Loucy (cell line): ENCODE measurements around the gene TRDMT1.
A peak's percentile ranks its signal among the peaks of the same experiment; 100 is the strongest.

Experiments used
- H2AFZ ChIP-seq: fragments of 200-600 bp; sonication (generic); 2 replicates; pipeline ENCODE4 v1.6.0; 2016; ENCODE audit warnings: antibody characterized with exemption, mild to moderate bottlenecking, low read length, moderate library complexity
- H3F3A ChIP-seq: fragments of 200-600 bp; 2 replicates; pipeline ENCODE4 v1.6.0; 2016; ENCODE audit warnings: antibody characterized with exemption, low read depth, mild to moderate bottlenecking
- H3K27me3 ChIP-seq: fragments of 200-600 bp; sonication (generic); 2 replicates; pipeline ENCODE4 v1.6.1; 2014; ENCODE audit warnings: low read length, mild to moderate bottlenecking; ENCODE audit not compliant: insufficient read depth, poor library complexity, severe bottlenecking
- H3K36me3 ChIP-seq: fragments of 200-600 bp; sonication (generic); 2 replicates; pipeline ENCODE4 v1.6.1; 2016; ENCODE audit warnings: low read length; ENCODE audit not compliant: insufficient read depth
- H3K4me1 ChIP-seq: fragments of 200-600 bp; sonication (generic); 2 replicates; pipeline ENCODE4 v1.5.1; 2014; ENCODE audit warnings: low read length, mild to moderate bottlenecking; ENCODE audit not compliant: insufficient read depth, poor library complexity, severe bottlenecking
- H3K4me2 ChIP-seq: fragments of 200-600 bp; sonication (generic); 2 replicates; pipeline ENCODE4 v1.6.0; 2014; ENCODE audit warnings: antibody characterized with exemption, low read length, low read depth, mild to moderate bottlenecking; ENCODE audit not compliant: poor library complexity, severe bottlenecking
- H3K4me3 ChIP-seq: fragments of 200-600 bp; sonication (generic); 2 replicates; pipeline ENCODE4 v1.5.1; 2014; ENCODE audit warnings: low read length, mild to moderate bottlenecking, mixed read lengths; ENCODE audit not compliant: poor library complexity, severe bottlenecking
- H3K79me2 ChIP-seq: fragments of 200-600 bp; sonication (generic); 2 replicates; pipeline ENCODE4 v1.6.1; 2014; ENCODE audit warnings: low read length; ENCODE audit not compliant: insufficient read depth
- H3K9ac ChIP-seq: fragments of 200-600 bp; sonication (generic); 2 replicates; pipeline ENCODE4 v1.6.0; 2014; ENCODE audit warnings: mild to moderate bottlenecking, low read depth, low read length, moderate library complexity; ENCODE audit not compliant: poor library complexity, severe bottlenecking
- H3K9me2 ChIP-seq: fragments of 200-600 bp; sonication (generic); replicated peaks from 2 replicates; pipeline ENCODE4 v1.6.1; 2016; ENCODE audit warnings: low read depth, low read length, mixed read lengths
- H3K9me3 ChIP-seq: fragments of 200-600 bp; sonication (generic); 2 replicates; pipeline ENCODE4 v1.6.1; 2014; ENCODE audit warnings: mild to moderate bottlenecking, antibody characterized with exemption, low read length, low read depth; ENCODE audit not compliant: insufficient read depth
- H4K20me1 ChIP-seq: fragments of 200-600 bp; sonication (generic); 2 replicates; pipeline ENCODE4 v1.6.0; 2014; ENCODE audit warnings: antibody characterized with exemption, low read length, mild to moderate bottlenecking; ENCODE audit not compliant: insufficient read depth, poor library complexity, severe bottlenecking
- EZH2phosphoT487 ChIP-seq: fragments of 200-600 bp; IDR thresholded peaks from 2 replicates; pipeline ENCODE4 v1.6.1; 2018; ENCODE audit warnings: antibody characterized with exemption, mild to moderate bottlenecking, moderate library complexity, borderline replicate concordance
- TF ChIP-seq, protein P1 (sequence below): fragments of 200-600 bp; sonication (generic); conservative IDR thresholded peaks from 2 replicates; pipeline ENCODE4 v1.5.1; 2014; ENCODE audit warnings: mild to moderate bottlenecking, antibody characterized with exemption, low read length

The TRDMT1 gene

DNA sequence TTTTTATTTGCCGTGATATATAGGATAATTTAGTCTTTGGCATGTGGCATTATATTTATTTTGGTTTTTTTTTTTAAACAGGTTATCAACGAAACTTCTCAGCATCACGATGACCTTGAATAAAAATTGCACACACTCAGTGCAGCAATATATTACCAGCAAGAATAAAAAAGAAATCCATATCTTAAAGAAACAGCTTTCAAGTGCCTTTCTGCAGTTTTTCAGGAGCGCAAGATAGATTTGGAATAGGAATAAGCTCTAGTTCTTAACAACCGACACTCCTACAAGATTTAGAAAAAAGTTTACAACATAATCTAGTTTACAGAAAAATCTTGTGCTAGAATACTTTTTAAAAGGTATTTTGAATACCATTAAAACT lies 35.7 kb upstream of the TRDMT1 start:
- Histone ChIP-seq H3K4me1 (peaks cover 14% of the 10 kb centered on the region), H4K20me1 (peaks cover 48% of the 10 kb centered on the region), H3K9me2 (no peaks in the 10 kb centered on the region), H3F3A (peaks cover 23% of the 10 kb centered on the region), H3K36me3 (peaks cover 58% of the 10 kb centered on the region), H3K9me3 (no peaks in the 10 kb centered on the region), H3K27me3 (no peaks in the 10 kb centered on the region), H3K4me2 (no peak overlapping the region), H3K4me3 (no peak overlapping the region), H2AFZ (no peak overlapping the region), H3K9ac (no peak overlapping the region), H3K79me2 (peaks cover 35% of the 10 kb centered on the region)
- no peak for TF ChIP-seq EZH2phosphoT487
- TF ChIP-seq, protein P1, sequence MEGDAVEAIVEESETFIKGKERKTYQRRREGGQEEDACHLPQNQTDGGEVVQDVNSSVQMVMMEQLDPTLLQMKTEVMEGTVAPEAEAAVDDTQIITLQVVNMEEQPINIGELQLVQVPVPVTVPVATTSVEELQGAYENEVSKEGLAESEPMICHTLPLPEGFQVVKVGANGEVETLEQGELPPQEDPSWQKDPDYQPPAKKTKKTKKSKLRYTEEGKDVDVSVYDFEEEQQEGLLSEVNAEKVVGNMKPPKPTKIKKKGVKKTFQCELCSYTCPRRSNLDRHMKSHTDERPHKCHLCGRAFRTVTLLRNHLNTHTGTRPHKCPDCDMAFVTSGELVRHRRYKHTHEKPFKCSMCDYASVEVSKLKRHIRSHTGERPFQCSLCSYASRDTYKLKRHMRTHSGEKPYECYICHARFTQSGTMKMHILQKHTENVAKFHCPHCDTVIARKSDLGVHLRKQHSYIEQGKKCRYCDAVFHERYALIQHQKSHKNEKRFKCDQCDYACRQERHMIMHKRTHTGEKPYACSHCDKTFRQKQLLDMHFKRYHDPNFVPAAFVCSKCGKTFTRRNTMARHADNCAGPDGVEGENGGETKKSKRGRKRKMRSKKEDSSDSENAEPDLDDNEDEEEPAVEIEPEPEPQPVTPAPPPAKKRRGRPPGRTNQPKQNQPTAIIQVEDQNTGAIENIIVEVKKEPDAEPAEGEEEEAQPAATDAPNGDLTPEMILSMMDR, result no peak

GRCh38 chr10:17236468-17237148 lies 35.1 kb upstream of the TRDMT1 start:
- Histone ChIP-seq H3K4me2 (no peak overlapping the region), H3K36me3 (peaks cover 63% of the 10 kb centered on the region), H3K27me3 (no peaks in the 10 kb centered on the region), H3K9me3 (no peaks in the 10 kb centered on the region), H3K9me2 (no peaks in the 10 kb centered on the region), H2AFZ (no peak overlapping the region), H4K20me1 (peaks cover 53% of the 10 kb centered on the region), H3K4me1 (peaks cover 20% of the 10 kb centered on the region), H3F3A (peaks cover 23% of the 10 kb centered on the region), H3K79me2 (peaks cover 40% of the 10 kb centered on the region), H3K9ac (no peak overlapping the region), H3K4me3 (no peak overlapping the region)
- no peak for TF ChIP-seq EZH2phosphoT487
- TF ChIP-seq, protein P1, result no peak

DNA sequence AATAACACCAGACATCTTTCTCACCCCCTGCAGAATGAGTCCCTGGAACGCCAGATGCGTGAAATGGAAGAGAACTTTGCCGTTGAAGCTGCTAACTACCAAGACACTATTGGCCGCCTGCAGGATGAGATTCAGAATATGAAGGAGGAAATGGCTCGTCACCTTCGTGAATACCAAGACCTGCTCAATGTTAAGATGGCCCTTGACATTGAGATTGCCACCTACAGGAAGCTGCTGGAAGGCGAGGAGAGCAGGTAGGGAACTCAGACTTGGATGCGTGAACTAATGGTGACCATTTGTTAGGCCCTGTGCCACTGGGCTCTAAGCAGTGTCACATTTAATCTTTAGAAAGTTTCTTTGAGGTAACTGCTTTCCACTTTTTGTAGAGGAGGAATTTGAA lies 33.7 kb upstream of the TRDMT1 start:
- peak overlapping the region; percentile 22 for H3K4me3 ChIP-seq
- no peak for TF ChIP-seq EZH2phosphoT487
- TF ChIP-seq, protein P1, result peak; percentile 49
- peak overlapping the region; percentile 29 for H3K4me2 ChIP-seq
- H3K9me2 ChIP-seq, result no peaks in the 10 kb centered on the region
- no peaks in the 10 kb centered on the region for H3K27me3 ChIP-seq
- peaks cover 65% of the 10 kb centered on the region for H4K20me1 ChIP-seq
- H3K36me3 ChIP-seq, result peaks cover 71% of the 10 kb centered on the region
- peaks cover 55% of the 10 kb centered on the region for H3K79me2 ChIP-seq
- no peak overlapping the region for H2AFZ ChIP-seq
- H3K9me3 ChIP-seq, result no peaks in the 10 kb centered on the region
- H3K9ac ChIP-seq, result no peak overlapping the region
- H3K4me1 ChIP-seq, result peaks cover 29% of the 10 kb centered on the region
- H3F3A ChIP-seq, result peaks cover 24% of the 10 kb centered on the region
